ENCODE data around the gene ORC3. TPM values are rescaled to one million over a fixed set of nuclear protein-coding genes. Genes with fewer than 3 reads are reported as not detected.
"Not testable (repeated sequence)": the region's sequence is repeated elsewhere in the genome, so short reads cannot be mapped to it uniquely, and the experiment has no call there.

The ORC3 gene
- total RNA-seq, 2 experiments from 2014 or later: 31.8 to 34.6 TPM

DNA sequence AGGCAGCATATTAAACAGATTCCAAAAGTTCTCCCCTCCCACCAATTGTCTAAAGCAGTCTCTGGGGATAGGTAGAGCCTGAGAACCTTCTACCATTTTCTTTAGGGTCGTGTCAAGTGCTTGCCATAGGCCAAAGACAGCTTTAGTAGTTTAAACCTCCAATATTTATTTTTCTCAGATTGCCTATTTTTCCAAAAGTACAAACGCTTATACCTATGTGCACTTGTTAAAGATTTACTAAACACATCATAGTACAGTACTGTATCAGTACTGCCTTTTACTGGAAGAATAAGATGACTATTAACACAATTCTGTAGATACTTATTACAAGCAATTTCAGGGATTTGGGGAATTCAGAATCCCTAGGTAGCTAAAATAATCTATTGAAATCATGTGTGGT, 82.7 kb downstream of the ORC3 start:
- H3K27ac Mint-ChIP-seq: no peak overlapping the region
- H3K9me3 Mint-ChIP-seq (ENCODE audit: low read depth): no peaks in the 10 kb centered on the region
- DNase-seq (no peak), ATAC-seq (no peak)
- no peak overlapping the region for H3K4me3 Mint-ChIP-seq
- peaks cover 17% of the 10 kb centered on the region for H3K4me1 Mint-ChIP-seq
- no peaks in the 10 kb centered on the region for H3K27me3 Mint-ChIP-seq
- CTCF ChIA-PET: interaction anchor here (0.9 to 2.2 kb wide), 2 partner anchors 10 to 25 kb away, joined by 3 to 9 read pairs; no protein-coding TSS in a partner anchor
- H3K36me3 Mint-ChIP-seq: peaks cover 60% of the 10 kb centered on the region

DNA sequence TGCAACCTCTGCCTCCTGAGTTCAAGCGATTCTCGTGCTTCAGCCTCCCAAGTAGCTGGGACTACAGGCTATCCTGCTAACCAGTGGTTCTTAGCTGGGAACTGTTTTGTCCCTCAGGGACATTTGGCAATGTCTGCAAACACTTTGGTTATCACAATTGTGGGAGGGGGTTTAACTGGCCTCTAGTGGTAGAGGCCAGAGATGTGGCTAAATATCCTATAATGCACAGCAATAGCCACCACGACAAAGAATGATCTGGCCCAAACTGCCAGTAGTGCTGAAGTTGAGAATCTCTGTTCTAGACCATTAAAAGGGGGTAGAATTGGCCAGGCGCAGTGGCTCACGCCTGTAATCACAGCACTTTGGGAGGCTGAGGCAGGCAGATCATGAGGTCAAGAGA, 83.3 kb downstream of the ORC3 start:
- no peaks in the 10 kb centered on the region for H3K27me3 Mint-ChIP-seq
- H3K9me3 Mint-ChIP-seq (ENCODE audit: low read depth): no peaks in the 10 kb centered on the region
- CTCF ChIA-PET: interaction anchor here (2.2 kb wide), 1 partner anchor 9 kb away, joined by 9 read pairs; no protein-coding TSS in a partner anchor
- H3K27ac Mint-ChIP-seq: no peak overlapping the region
- DNase-seq (no peak), ATAC-seq (no peak)
- peaks cover 60% of the 10 kb centered on the region for H3K36me3 Mint-ChIP-seq
- peaks cover 21% of the 10 kb centered on the region for H3K4me1 Mint-ChIP-seq
- no peak overlapping the region for H3K4me3 Mint-ChIP-seq

GRCh38 chr6:87674290-87674689, 84.4 kb downstream of the ORC3 start:
- Mint-ChIP-seq H3K4me1 (peaks cover 26% of the 10 kb centered on the region), H3K27ac (no peak overlapping the region), H3K36me3 (peaks cover 65% of the 10 kb centered on the region), H3K9me3 (ENCODE audit: low read depth) (no peaks in the 10 kb centered on the region), H3K4me3 (no peak overlapping the region), H3K27me3 (no peaks in the 10 kb centered on the region)
- ATAC-seq: no peak
- CTCF ChIA-PET: interaction anchor here (0.7 kb wide), 1 partner anchor 8 kb away, joined by 3 read pairs; no protein-coding TSS in a partner anchor
- DNase-seq: no peak

DNA sequence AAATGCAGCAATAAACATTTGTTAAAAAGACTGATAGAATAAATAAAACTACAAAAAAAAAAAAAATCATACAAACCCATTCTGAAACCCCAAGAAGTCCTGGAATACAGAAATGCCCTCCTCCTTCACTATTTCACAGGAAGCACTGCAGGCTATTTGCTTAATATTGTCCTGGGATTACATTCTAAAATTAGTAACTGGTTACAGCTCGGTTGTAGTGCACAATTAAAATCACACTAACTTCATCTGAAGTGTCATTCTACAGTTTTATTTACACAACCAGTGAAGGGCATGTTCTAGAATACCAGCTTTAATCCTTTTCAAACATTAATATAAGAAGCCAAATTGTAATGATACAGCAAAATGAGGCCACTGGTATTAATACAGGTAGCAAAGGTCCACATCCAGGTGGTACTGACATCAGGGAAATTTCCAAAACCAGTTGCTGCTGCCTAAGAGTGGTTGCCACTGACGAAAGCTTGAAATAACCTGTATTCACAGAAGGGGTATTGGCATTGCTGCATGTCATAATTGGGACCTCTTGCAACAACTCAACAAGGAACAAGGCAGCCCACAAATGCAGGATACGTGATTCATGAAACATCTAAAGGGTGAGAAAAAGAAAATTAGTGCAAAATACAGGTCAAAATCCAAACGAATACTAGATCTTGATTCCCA, 85.2 kb downstream of the ORC3 start:
- H3K9me3 Mint-ChIP-seq (ENCODE audit: low read depth): no peaks in the 10 kb centered on the region
- no peaks in the 10 kb centered on the region for H3K27me3 Mint-ChIP-seq
- CTCF ChIA-PET: no interaction called here
- H3K27ac Mint-ChIP-seq: no peak overlapping the region
- peaks cover 31% of the 10 kb centered on the region for H3K4me1 Mint-ChIP-seq
- H3K4me3 Mint-ChIP-seq: no peak overlapping the region
- H3K36me3 Mint-ChIP-seq: peaks cover 68% of the 10 kb centered on the region
- no peak for DNase-seq
- ATAC-seq: no peak

GRCh38 chr6:87682310-87682709, 92.4 kb downstream of the ORC3 start:
- Mint-ChIP-seq H3K36me3 (peaks cover 59% of the 10 kb centered on the region), H3K4me1 (peaks cover 63% of the 10 kb centered on the region), H3K4me3 (no peak overlapping the region)

GRCh38 chr6:87683890-87684289, 94.0 kb downstream of the ORC3 start:
- CTCF ChIA-PET: interaction anchor here (2.8 kb wide), 1 partner anchor 12 kb away, joined by 9 read pairs; no protein-coding TSS in a partner anchor
- H3K27ac Mint-ChIP-seq: no peak overlapping the region
- H3K4me3 Mint-ChIP-seq: no peak overlapping the region
- peaks cover 54% of the 10 kb centered on the region for H3K36me3 Mint-ChIP-seq
- H3K4me1 Mint-ChIP-seq: peaks cover 55% of the 10 kb centered on the region
- peaks cover 2% of the 10 kb centered on the region for H3K9me3 Mint-ChIP-seq (ENCODE audit: low read depth)
- no peak for DNase-seq
- no peaks in the 10 kb centered on the region for H3K27me3 Mint-ChIP-seq
- ATAC-seq: no peak

More at GRCh38 chr6:87682310-87682709, 92.4 kb downstream of the ORC3 start:
- H3K27ac Mint-ChIP-seq: peak overlapping the region; percentile 50
- H3K27me3 Mint-ChIP-seq: no peaks in the 10 kb centered on the region
- CTCF ChIA-PET: interaction anchor here (0.8 to 2.8 kb wide), 5 partner anchors 8 to 151 kb away, joined by 3 to 9 read pairs (median 4); no protein-coding TSS in a partner anchor
- DNase-seq (no peak), ATAC-seq (peak; percentile 87)
- peaks cover 2% of the 10 kb centered on the region for H3K9me3 Mint-ChIP-seq (ENCODE audit: low read depth)

DNA sequence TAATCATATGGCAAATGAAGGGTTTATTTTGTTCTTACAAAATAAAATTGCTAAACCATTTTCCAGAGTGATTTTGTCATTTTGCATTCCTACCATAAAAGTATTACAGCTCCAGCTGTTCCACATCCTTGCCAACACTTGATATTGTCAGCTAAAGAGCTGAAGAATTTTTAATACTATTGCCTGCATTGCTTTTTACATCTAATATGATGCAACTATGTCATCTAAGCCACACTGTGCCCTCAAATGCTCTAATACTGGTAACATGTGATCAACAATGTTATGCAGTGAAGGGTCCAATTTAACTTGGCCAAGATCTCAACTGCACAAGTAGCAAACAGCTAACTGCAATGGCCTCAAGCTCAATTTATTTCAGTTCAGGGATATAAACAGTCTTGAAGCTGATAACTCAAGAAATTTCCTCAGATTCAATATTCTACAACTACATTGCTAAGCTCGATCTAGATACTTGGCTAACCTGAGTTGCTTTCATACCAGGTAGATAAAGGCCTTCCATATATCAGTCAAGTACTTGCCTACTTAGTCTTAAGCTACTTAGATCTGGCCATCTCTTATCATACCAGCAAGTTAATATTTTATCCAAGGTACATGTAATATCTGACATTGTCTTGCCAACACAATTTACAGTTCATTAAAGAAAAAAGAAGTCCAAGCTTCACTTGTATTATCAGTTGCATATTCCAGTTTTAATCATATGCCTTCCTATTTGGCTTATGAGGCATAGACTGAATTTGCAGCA, 95.1 kb downstream of the ORC3 start:
- H3K4me1 Mint-ChIP-seq: peaks cover 55% of the 10 kb centered on the region
- DNase-seq (no peak), ATAC-seq (no peak)
- peaks cover 2% of the 10 kb centered on the region for H3K9me3 Mint-ChIP-seq (ENCODE audit: low read depth)
- no peak overlapping the region for H3K4me3 Mint-ChIP-seq
- no peaks in the 10 kb centered on the region for H3K27me3 Mint-ChIP-seq
- H3K36me3 Mint-ChIP-seq: peaks cover 51% of the 10 kb centered on the region
- no peak overlapping the region for H3K27ac Mint-ChIP-seq
- CTCF ChIA-PET: interaction anchor here (1.3 kb wide), 1 partner anchor 12 kb away, joined by 3 read pairs; no protein-coding TSS in a partner anchor

GRCh38 chr6:87686636-87687205, 96.8 kb downstream of the ORC3 start:
- CTCF ChIA-PET: interaction anchor here (0.7 kb wide), 1 partner anchor 538 kb away, joined by 3 read pairs; no protein-coding TSS in a partner anchor
- ATAC-seq; DNase-seq; H3K27me3 Mint-ChIP-seq; H3K27ac Mint-ChIP-seq; H3K4me3 Mint-ChIP-seq; H3K9me3 Mint-ChIP-seq (ENCODE audit: low read depth): not testable (repeated sequence)
- Mint-ChIP-seq H3K4me1 (peaks cover 61% of the 10 kb centered on the region), H3K36me3 (peaks cover 54% of the 10 kb centered on the region)

DNA sequence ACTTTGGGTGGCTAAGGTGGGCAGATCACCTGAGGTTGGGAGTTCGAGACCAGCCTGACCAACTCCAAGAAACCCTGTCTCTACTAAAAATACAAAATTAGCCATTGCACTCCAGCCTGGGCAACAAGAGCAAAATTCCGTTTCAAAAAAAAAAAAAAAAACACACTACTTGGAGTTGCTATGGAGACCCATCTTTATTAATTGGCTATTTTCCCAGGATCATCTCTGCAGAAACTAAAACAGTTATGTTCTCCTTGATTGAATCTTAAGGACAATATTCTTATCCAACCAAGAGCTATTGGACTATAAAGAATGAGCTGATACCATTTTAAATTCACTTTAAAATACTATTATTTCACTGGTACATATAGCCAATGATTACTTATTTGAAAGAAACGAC, 97.4 kb downstream of the ORC3 start:
- CTCF ChIA-PET: interaction anchor here (0.6 to 0.7 kb wide), 3 partner anchors 10 to 13 kb away, joined by 3 read pairs; no protein-coding TSS in a partner anchor
- Mint-ChIP-seq H3K27ac (no peak overlapping the region), H3K9me3 (ENCODE audit: low read depth) (peaks cover 2% of the 10 kb centered on the region), H3K4me1 (peaks cover 60% of the 10 kb centered on the region), H3K36me3 (peaks cover 49% of the 10 kb centered on the region), H3K4me3 (no peak overlapping the region), H3K27me3 (no peaks in the 10 kb centered on the region)
- ATAC-seq: no peak
- DNase-seq: no peak

GRCh38 chr6:87687893-87688292, 98.0 kb downstream of the ORC3 start:
- not testable (repeated sequence) for H3K4me3 Mint-ChIP-seq; DNase-seq; H3K27me3 Mint-ChIP-seq; H3K9me3 Mint-ChIP-seq (ENCODE audit: low read depth); ATAC-seq; H3K27ac Mint-ChIP-seq
- peaks cover 58% of the 10 kb centered on the region for H3K4me1 Mint-ChIP-seq
- CTCF ChIA-PET: interaction anchor here (0.6 to 0.7 kb wide), 3 partner anchors 10 to 12 kb away, joined by 3 read pairs; no protein-coding TSS in a partner anchor
- H3K36me3 Mint-ChIP-seq: peaks cover 46% of the 10 kb centered on the region

DNA sequence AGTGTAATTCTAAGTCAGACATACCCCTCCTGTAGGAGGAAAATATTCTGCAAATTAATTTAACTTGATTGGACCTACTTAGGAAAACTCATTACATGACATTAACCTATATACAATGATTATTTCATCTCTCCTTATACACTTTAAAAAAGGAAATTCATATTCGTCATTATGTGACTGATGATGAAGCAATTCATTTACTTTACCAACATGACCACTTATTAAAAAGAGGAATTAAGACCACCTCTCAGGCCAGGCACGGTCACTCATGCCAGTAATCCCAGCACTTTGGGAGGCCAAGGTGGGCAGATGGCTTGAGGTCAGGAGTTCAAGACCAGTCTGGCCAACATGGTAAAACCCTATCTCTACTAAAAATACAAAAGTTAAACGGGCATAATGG, 100.5 kb downstream of the ORC3 start:
- H3K9me3 Mint-ChIP-seq (ENCODE audit: low read depth): peaks cover 2% of the 10 kb centered on the region
- no peak for DNase-seq
- H3K27ac Mint-ChIP-seq: no peak overlapping the region
- no peak overlapping the region for H3K4me3 Mint-ChIP-seq
- CTCF ChIA-PET: interaction anchor here (1.5 kb wide), 1 partner anchor 9 kb away, joined by 4 read pairs; no protein-coding TSS in a partner anchor
- no peak for ATAC-seq
- peaks cover 55% of the 10 kb centered on the region for H3K4me1 Mint-ChIP-seq
- no peaks in the 10 kb centered on the region for H3K27me3 Mint-ChIP-seq
- H3K36me3 Mint-ChIP-seq: peaks cover 46% of the 10 kb centered on the region

DNA sequence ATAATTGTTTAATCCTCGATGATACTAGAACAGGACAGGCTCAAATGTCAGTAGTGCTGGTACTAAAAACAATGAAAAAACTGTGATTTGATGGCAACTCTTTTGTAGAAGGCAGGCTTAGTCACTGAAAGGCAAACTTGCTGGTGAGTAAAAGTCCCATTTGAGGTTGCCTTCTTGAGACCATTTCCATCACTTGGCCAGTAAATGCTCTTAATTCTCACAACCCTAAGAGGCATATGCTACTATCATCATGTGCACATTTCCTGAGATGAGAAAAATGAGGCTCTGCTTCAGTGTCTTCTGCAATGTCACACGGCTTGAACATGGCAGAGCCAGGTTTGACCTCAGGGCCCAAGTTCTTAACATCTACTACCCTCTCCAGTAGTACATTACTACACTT, 102.2 kb downstream of the ORC3 start:
- no peak overlapping the region for H3K4me3 Mint-ChIP-seq
- ATAC-seq: no peak

GRCh38 chr6:87696817-87697216, 106.9 kb downstream of the ORC3 start:
- H3K4me1 Mint-ChIP-seq: peaks cover 53% of the 10 kb centered on the region
- H3K4me3 Mint-ChIP-seq; DNase-seq; H3K27me3 Mint-ChIP-seq; H3K27ac Mint-ChIP-seq; ATAC-seq; H3K9me3 Mint-ChIP-seq (ENCODE audit: low read depth): not testable (repeated sequence)
- H3K36me3 Mint-ChIP-seq: peaks cover 41% of the 10 kb centered on the region
- CTCF ChIA-PET: interaction anchor here (1.2 kb wide), 1 partner anchor 11 kb away, joined by 3 read pairs; no protein-coding TSS in a partner anchor

More for the DNA sequence above, 102.2 kb downstream of the ORC3 start:
- CTCF ChIA-PET: no interaction called here
- Mint-ChIP-seq H3K27ac (no peak overlapping the region), H3K4me1 (peaks cover 59% of the 10 kb centered on the region), H3K36me3 (peaks cover 37% of the 10 kb centered on the region), H3K27me3 (no peaks in the 10 kb centered on the region), H3K9me3 (ENCODE audit: low read depth) (no peaks in the 10 kb centered on the region)
- no peak for DNase-seq
